Activated T-cell treated with anti-CD3 and anti-CD28 coated beads, Interleukin-2, amount 50 U/mL, for 72 hours (primary cell): ENCODE data around the gene ANTXRL. TPM values are rescaled to one million over a fixed set of nuclear protein-coding genes. Genes with fewer than 3 reads are reported as not detected.
A peak's percentile ranks its signal among the peaks of the same experiment; 100 is the strongest.
"Not testable (repeated sequence)": the region's sequence is repeated elsewhere in the genome, so short reads cannot be mapped to it uniquely, and the experiment has no call there.

ENCODE experiments used
- ATAC-seq, 2 donors: fragments of 150-1000 bp; cut with Tn5 transposase; replicated peaks in 1 of 2; 2 replicates each; pipeline ENCODE4 v1.10.0; 2021; ENCODE audit warnings: moderate library complexity in 2 of 2, mild to moderate bottlenecking in 1 of 2
- DNase-seq, 2 donors: peaks; one replicate each; pipeline ENCODE4 v3.0.0; 2021 to 2022; ENCODE audit warnings: mixed read lengths in 1 of 2
- H3K27ac Mint-ChIP-seq: one replicate; pipeline ENCODE4 v1.8.0; 2022; ENCODE audit warnings: mild to moderate bottlenecking, moderate library complexity, mixed read lengths
- H3K27me3 Mint-ChIP-seq: one replicate; pipeline ENCODE4 v1.8.0; 2022; ENCODE audit warnings: low read depth, mixed read lengths
- H3K36me3 Mint-ChIP-seq, 2 donors: one replicate each; pipeline ENCODE4 v1.8.0; 2022; ENCODE audit warnings: mixed read lengths in 2 of 2, mild to moderate bottlenecking in 1 of 2; ENCODE audit not compliant: insufficient read depth in 2 of 2
- H3K4me1 Mint-ChIP-seq: one replicate; pipeline ENCODE4 v1.8.0; 2022; ENCODE audit warnings: low read depth, mixed read lengths
- H3K4me3 Mint-ChIP-seq, 2 donors: one replicate each; pipeline ENCODE4 v1.8.0; 2022; ENCODE audit warnings: mild to moderate bottlenecking in 2 of 2, mixed read lengths in 2 of 2, moderate library complexity in 2 of 2
- H3K9me3 Mint-ChIP-seq, 2 donors: one replicate each; pipeline ENCODE4 v1.8.0; 2022; ENCODE audit warnings: mixed read lengths in 2 of 2
- total RNA-seq, 2 donors: library from RNA; stranded (reverse); gene quantifications; one replicate each; pipeline ENCODE4 v1.2.3, GENCODE V29; 2022

ANTXRL gene
- total RNA-seq, 2 donors from 2014 or later = not detected

DNA sequence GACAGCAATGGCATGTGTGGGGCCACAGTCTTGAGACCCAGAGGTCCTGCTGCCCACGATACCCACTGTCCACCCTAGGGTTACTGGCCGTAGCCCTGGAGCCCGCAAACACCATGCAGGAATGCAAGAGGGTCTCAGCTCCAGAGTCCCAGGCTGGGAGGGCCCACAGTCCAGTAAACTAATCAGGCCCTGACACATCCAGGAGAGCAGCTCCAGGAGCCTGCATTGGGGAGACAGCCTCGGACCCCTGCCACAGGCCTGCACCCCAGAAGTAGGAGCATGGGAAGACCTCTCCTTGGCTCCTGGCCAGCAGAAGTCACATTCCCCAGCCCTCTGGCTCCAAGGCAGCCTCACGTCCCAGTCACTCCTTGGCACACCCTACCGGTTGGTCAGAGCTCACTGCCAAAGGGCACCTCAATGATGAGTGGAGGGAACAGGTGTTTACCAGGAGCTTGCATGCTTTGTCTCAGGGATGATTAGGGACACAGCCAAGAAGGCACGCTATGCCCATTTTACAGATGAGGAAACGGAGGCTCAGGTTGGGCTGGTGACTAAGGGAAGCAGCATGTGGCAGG, 81.0 kb downstream of the ANTXRL start:
- ATAC-seq, H3K9me3 Mint-ChIP-seq, H3K27me3 Mint-ChIP-seq, H3K4me1 Mint-ChIP-seq, DNase-seq, H3K4me3 Mint-ChIP-seq, H3K27ac Mint-ChIP-seq, H3K36me3 Mint-ChIP-seq: not testable (repeated sequence)

DNA sequence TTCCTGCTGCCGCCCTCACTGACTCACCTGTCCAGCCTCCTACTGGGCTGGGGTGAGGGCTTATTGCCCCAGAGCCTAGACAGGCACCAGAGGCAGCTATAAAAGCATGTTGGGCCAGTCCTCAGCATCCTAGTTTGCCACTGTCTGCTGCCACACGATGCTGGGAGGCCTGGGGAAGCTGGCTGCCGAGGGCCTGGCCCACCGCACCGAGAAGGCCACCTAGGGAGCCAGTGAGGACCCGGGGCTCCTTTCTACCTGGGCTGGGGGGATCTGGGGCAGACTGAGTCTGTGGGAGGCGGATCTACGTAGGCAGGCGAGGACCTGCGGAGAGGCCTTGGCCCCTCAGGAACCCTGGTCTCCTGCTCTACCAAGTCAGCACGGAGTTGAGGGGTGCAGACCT, 82.2 kb downstream of the ANTXRL start:
- not testable (repeated sequence) for H3K4me3 Mint-ChIP-seq, H3K27me3 Mint-ChIP-seq, H3K9me3 Mint-ChIP-seq, DNase-seq, H3K36me3 Mint-ChIP-seq, H3K27ac Mint-ChIP-seq, H3K4me1 Mint-ChIP-seq, ATAC-seq

DNA sequence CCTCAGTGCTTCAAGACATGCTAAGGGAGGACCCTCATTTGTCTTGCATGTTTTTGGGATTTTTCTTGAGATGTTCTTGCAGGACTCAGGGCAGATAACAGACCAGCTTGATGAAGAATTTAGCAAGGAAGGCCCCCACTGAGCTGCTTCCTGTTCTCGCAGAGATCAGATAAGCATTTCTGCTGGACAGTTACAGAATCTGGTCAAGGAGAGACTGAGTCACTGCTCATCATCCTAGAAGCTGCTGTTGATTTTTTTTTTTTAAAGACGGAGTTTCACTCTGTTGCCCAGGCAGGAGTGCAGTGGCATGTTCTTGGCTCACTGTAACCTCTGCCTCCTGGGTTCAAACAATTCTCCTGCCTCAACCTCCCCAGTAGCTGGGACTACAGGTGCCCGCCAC, 87.6 kb downstream of the ANTXRL start:
- H3K9me3 Mint-ChIP-seq, H3K4me1 Mint-ChIP-seq, H3K4me3 Mint-ChIP-seq, H3K36me3 Mint-ChIP-seq, H3K27ac Mint-ChIP-seq, ATAC-seq, H3K27me3 Mint-ChIP-seq, DNase-seq: not testable (repeated sequence)

DNA sequence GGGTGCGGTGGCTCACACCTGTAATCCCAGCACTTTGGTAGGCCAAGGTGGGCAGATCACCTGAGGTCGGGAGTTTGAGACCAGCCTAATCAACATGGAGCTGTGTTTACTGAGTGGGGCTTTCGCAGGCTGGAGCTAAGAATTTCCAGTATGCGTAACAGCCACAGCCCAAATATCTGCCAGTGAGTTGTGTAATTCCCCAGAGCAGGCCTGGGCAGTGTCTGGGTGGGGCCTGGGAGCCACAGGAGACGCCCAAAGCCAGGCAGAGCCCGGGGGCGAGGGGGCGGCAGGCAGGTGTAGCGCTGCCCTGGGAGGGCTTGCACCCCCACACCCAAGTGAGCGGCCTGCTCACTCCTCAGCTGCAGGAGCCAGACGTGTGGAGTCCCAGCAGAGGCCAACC, 88.6 kb downstream of the ANTXRL start, which contains the start of gene ANXA8L1:
TSS of gene ANXA8L1 (plus strand) at position 371 of the 400 bp plus-strand sequence. CDS start 76 bp downstream, outside the sequence.
- not testable (repeated sequence) for H3K27me3 Mint-ChIP-seq, H3K27ac Mint-ChIP-seq, H3K9me3 Mint-ChIP-seq, ATAC-seq, H3K4me1 Mint-ChIP-seq, H3K4me3 Mint-ChIP-seq, H3K36me3 Mint-ChIP-seq, DNase-seq

DNA sequence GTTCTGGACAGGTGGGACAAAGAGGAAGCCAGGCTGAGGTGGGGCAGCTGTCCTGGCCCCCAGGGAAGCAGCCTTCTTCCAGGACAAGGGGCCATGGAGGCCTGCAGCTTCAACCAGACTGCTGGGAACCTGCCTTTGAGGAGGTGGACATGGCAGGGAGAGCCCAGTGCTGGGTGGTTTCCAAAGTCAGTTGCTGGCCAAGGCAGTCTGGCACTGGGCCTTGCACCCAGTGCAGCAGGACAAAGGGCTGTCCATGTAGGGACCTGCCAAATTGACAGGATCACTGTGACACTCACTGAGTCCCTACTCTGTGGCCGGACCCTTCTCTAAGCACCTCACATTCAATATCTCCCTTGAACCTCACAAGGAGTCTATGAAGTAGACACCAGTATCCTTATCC, 90.2 kb downstream of the ANTXRL start:
- not testable (repeated sequence) for H3K36me3 Mint-ChIP-seq, ATAC-seq, H3K9me3 Mint-ChIP-seq, DNase-seq, H3K27ac Mint-ChIP-seq, H3K4me3 Mint-ChIP-seq, H3K4me1 Mint-ChIP-seq, H3K27me3 Mint-ChIP-seq

DNA sequence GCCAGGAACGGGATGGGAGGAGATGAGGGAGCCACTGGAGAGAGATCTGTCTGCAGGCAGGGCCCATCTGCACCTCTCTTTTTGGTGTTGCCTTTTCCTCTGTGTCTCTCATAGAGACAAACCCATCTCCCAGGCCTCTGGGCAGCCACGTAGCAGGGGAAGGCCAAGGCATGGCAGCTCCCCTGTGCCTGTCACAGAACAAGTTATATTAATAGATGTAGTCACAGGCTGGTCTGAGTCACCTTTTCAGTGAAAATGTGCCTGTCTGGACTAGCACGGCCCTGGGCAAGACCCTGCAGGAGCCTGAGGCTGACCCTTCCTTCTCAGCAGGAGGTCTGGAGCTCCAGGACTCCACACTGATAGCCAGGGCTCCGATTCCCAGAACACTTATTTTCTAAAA, 90.9 kb downstream of the ANTXRL start:
- H3K9me3 Mint-ChIP-seq, H3K27me3 Mint-ChIP-seq, H3K4me1 Mint-ChIP-seq, H3K27ac Mint-ChIP-seq, H3K36me3 Mint-ChIP-seq, DNase-seq, H3K4me3 Mint-ChIP-seq: not testable (repeated sequence)
- ATAC-seq = peak; percentile 36 to 62

DNA sequence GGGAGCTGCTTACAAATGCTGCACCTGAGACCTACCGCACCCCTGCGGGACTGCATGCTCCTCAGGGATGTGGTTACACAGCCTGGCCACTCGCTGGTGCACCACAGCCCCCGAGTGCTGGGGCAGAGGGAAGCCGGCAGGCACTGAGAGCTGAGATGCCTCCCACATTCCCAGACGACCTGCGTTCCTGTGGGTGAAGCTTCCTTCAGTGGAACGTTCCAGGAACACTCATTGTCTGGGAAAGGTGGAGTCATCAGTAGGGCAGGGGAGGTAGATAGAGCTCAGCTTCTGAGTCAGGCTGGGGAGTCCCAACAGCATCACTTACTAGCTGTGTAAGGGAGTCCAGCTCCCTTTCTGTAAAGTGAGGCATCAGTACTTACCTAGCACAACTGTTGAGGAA, 91.3 kb downstream of the ANTXRL start:
- DNase-seq, H3K9me3 Mint-ChIP-seq, H3K27ac Mint-ChIP-seq, H3K27me3 Mint-ChIP-seq, H3K36me3 Mint-ChIP-seq, H3K4me1 Mint-ChIP-seq, H3K4me3 Mint-ChIP-seq: not testable (repeated sequence)
- peak; percentile 93 to 95 for ATAC-seq

DNA sequence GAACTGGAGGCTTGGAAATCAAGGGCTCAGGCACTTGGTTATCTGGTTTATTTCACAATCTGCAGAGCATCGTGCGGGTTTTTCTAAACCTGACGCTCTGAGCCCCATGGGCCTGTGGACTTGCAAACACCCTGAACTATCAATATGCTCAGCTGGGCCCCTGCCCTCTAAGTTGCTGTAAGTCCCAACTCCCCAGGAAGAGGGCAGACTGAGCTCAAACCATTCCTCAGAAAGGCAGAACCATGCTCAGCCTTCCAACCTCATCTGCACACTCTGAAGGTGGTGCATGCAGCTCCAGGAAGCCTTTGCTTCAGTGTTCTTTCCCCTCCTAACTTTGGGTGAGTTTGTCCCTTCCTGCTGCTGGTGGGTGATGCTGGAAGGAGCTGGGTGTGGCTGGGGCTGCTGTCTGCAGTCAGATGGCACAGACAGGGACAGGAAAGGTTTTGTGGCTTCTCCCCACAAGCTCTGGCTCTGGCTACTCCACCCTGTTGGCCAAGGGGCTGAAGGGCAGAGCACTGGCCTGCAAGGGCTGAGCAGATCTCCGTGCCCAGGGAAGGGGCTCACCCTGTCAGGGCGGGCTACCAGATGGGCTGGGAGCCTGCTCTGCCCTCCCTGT, 92.5 kb downstream of the ANTXRL start:
- H3K36me3 Mint-ChIP-seq, H3K9me3 Mint-ChIP-seq, ATAC-seq, H3K27me3 Mint-ChIP-seq, DNase-seq, H3K4me1 Mint-ChIP-seq, H3K4me3 Mint-ChIP-seq, H3K27ac Mint-ChIP-seq: not testable (repeated sequence)

Other genes starting within 250 kb of the ANTXRL start
- gene MSMB, start 240.7 kb upstream of the ANTXRL start, total RNA-seq = not detected
- gene ANXA8L1, start 88.8 kb downstream of the ANTXRL start, total RNA-seq = under 1 TPM in 1 of 2 donors, not detected in 1; 0.51 TPM
- not detected for gene NPY4R, start 179.0 kb downstream of the ANTXRL start, total RNA-seq